GM13976 (cell line): ENCODE data around the gene ASIC5.

ENCODE experiments used
- DNase-seq: peaks from one replicate; pipeline ENCODE4 v3.0.0; 2012; ENCODE audit warnings: low spot score
- CTCF ChIP-seq: IDR thresholded peaks from 2 replicates; pipeline ENCODE4 v1.5.1; 2012; ENCODE audit warnings: borderline replicate concordance, mild to moderate bottlenecking; ENCODE audit not compliant: insufficient read depth; ENCODE audit errors: extremely low read depth, missing control alignments, control extremely low read depth
- in situ Hi-C: fragments of 300-500 bp; cut with MboI; formaldehyde crosslinking; loops from one replicate; pipeline ENCODE4 v1.12.0; 2022; ENCODE audit warnings: low sequenced_read_pairs, mixed read lengths, inconsistent platforms; ENCODE audit not compliant: unreplicated experiment

ASIC5 gene

GRCh38 chr4:155837203-155837796 lies 28.8 kb downstream of the ASIC5 start:
- DNase-seq: no peak
- TF ChIP-seq CTCF: no peak
- in situ Hi-C loops: no loop called here

GRCh38 chr4:155832664-155833063 lies 33.4 kb downstream of the ASIC5 start:
- DNase-seq: no peak
- in situ Hi-C loops: no loop called here
- no peak for TF ChIP-seq CTCF

- TF ChIP-seq CTCF: no peak
- in situ Hi-C loops: no loop called here
- DNase-seq: no peak
Observed at GRCh38 chr4:155828628-155829027, 37.4 kb downstream of the ASIC5 start.

GRCh38 chr4:155822572-155822971 lies 43.5 kb downstream of the ASIC5 start:
- no peak for TF ChIP-seq CTCF
- no peak for DNase-seq
- in situ Hi-C loops: no loop called here

GRCh38 chr4:155820887-155821518 lies 45.1 kb downstream of the ASIC5 start:
- in situ Hi-C loops: no loop called here
- no peak for TF ChIP-seq CTCF
- DNase-seq: no peak

GRCh38 chr4:155819066-155819465 lies 47.0 kb downstream of the ASIC5 start:
- DNase-seq: no peak
- in situ Hi-C loops: no loop called here
- no peak for TF ChIP-seq CTCF

- DNase-seq: no peak
- no peak for TF ChIP-seq CTCF
- in situ Hi-C loops: no loop called here
Observed at GRCh38 chr4:155818639-155819038, 47.4 kb downstream of the ASIC5 start.
